GM13977 (cell line): Measurements from ENCODE around the gene SAMSN1.

Experiments
- DNase-seq: peaks from one replicate; pipeline ENCODE4 v3.0.0; 2012; ENCODE audit warnings: low spot score
- CTCF ChIP-seq: IDR thresholded peaks from 2 replicates; pipeline ENCODE4 v1.5.1; 2012; ENCODE audit warnings: mild to moderate bottlenecking, control low read depth; ENCODE audit not compliant: insufficient read depth; ENCODE audit errors: extremely low read depth, missing control alignments
- in situ Hi-C: fragments of 300-500 bp; cut with MboI; formaldehyde crosslinking; loops from one replicate; pipeline ENCODE4 v1.12.0; 2022; ENCODE audit warnings: low sequenced_read_pairs, low pct_unique_long_range_greater_than_20kb, mixed read lengths, inconsistent platforms; ENCODE audit not compliant: unreplicated experiment

Gene SAMSN1

GRCh38 chr21:14480411-14481031 is 65.6 kb downstream of the SAMSN1 start:
- no peak for DNase-seq
- in situ Hi-C loops = no loop called here
- no peak for TF ChIP-seq CTCF

- no peak for DNase-seq
- in situ Hi-C loops = no loop called here
Measured at GRCh38 chr21:14479241-14479786, 66.8 kb downstream of the SAMSN1 start.

GRCh38 chr21:14477841-14478240 is 68.3 kb downstream of the SAMSN1 start:
- in situ Hi-C loops = no loop called here
- no peak for TF ChIP-seq CTCF
- no peak for DNase-seq

More at GRCh38 chr21:14479241-14479786, 66.8 kb downstream of the SAMSN1 start:
- no peak for TF ChIP-seq CTCF

GRCh38 chr21:14477133-14477532 is 69.0 kb downstream of the SAMSN1 start:
- in situ Hi-C loops = no loop called here
- TF ChIP-seq CTCF = no peak
- no peak for DNase-seq

GRCh38 chr21:14474995-14475394 is 71.1 kb downstream of the SAMSN1 start:
- no peak for TF ChIP-seq CTCF
- DNase-seq = no peak
- in situ Hi-C loops = no loop called here

- no peak for TF ChIP-seq CTCF
- no peak for DNase-seq
- in situ Hi-C loops = no loop called here
Measured at GRCh38 chr21:14469641-14470040, 76.5 kb downstream of the SAMSN1 start.
